GM23338 (cell line): Measurements from ENCODE around the gene WDR77. TPM values are rescaled to one million over a fixed set of nuclear protein-coding genes. Genes with fewer than 3 reads are reported as not detected.

Source experiments
- ATAC-seq: fragments of 200-7000 bp; cut with Tn5 transposase; 3 replicates; pipeline ENCODE4 v1.9.1; 2020
- DNase-seq: peaks from one replicate; pipeline ENCODE4 v3.0.0-alpha.2; 2015; ENCODE audit warnings: low spot score
- H2AFZ ChIP-seq: fragments of 200-600 bp; sonication (generic); 2 replicates; pipeline ENCODE4 v1.8.0; 2016; ENCODE audit warnings: antibody characterized with exemption, mild to moderate bottlenecking, moderate library complexity
- H3F3A ChIP-seq: fragments of 200-600 bp; sonication (generic); replicated peaks from 2 replicates; pipeline ENCODE4 v1.8.0; 2017; ENCODE audit warnings: antibody characterized with exemption, mixed run types, low read depth
- H3K27ac ChIP-seq: fragments of 200-600 bp; sonication (generic); 2 replicates; pipeline ENCODE4 v1.6.1; 2016; ENCODE audit warnings: low read depth
- H3K27me3 ChIP-seq: fragments of 200-600 bp; sonication (generic); 2 replicates; pipeline ENCODE4 v1.8.0; 2016; ENCODE audit warnings: mild to moderate bottlenecking, mixed run types, moderate library complexity; ENCODE audit not compliant: insufficient read depth
- H3K36me3 ChIP-seq: fragments of 200-600 bp; sonication (generic); 2 replicates; pipeline ENCODE4 v1.8.0; 2016; ENCODE audit warnings: mild to moderate bottlenecking; ENCODE audit not compliant: insufficient read depth
- H3K4me1 ChIP-seq: fragments of 200-600 bp; sonication (generic); 2 replicates; pipeline ENCODE4 v1.8.0; 2016; ENCODE audit warnings: mild to moderate bottlenecking, moderate library complexity; ENCODE audit not compliant: insufficient read depth
- H3K4me2 ChIP-seq: fragments of 200-600 bp; sonication (generic); 2 replicates; pipeline ENCODE4 v1.7.1; 2017; ENCODE audit warnings: mixed run types
- H3K4me3 ChIP-seq: fragments of 200-600 bp; sonication (generic); 2 replicates; pipeline ENCODE4 v1.6.1; 2016; ENCODE audit warnings: mixed run types
- H3K79me2 ChIP-seq: fragments of 200-600 bp; sonication (generic); replicated peaks from 2 replicates; pipeline ENCODE4 v1.8.0; 2017; ENCODE audit warnings: mild to moderate bottlenecking; ENCODE audit not compliant: insufficient read depth
- H3K9me2 ChIP-seq: fragments of 200-600 bp; sonication (generic); 2 replicates; pipeline ENCODE4 v1.8.0; 2017; ENCODE audit not compliant: insufficient read depth
- H4K20me1 ChIP-seq: fragments of 200-600 bp; sonication (generic); replicated peaks from 2 replicates; pipeline ENCODE4 v1.8.0; 2017; ENCODE audit warnings: mild to moderate bottlenecking; ENCODE audit not compliant: insufficient read depth
- H3K27ac Mint-ChIP-seq: 2 replicates; pipeline ENCODE4 v1.8.0; 2020; ENCODE audit warnings: inconsistent platforms, mild to moderate bottlenecking, moderate library complexity, mixed read lengths
- H3K27me3 Mint-ChIP-seq: 3 replicates; pipeline ENCODE4 v1.8.0; 2022; ENCODE audit warnings: low read depth, mild to moderate bottlenecking, moderate library complexity, mixed read lengths, inconsistent platforms; ENCODE audit not compliant: insufficient read depth, poor library complexity
- H3K36me3 Mint-ChIP-seq: 3 replicates; pipeline ENCODE4 v1.8.0; 2021; ENCODE audit warnings: low read depth, mild to moderate bottlenecking, inconsistent platforms, moderate library complexity, mixed read lengths
- H3K4me1 Mint-ChIP-seq: 3 replicates; pipeline ENCODE4 v1.8.0; 2020; ENCODE audit warnings: mild to moderate bottlenecking, inconsistent platforms, mixed read lengths
- H3K4me3 Mint-ChIP-seq: 3 replicates; pipeline ENCODE4 v1.8.0; 2021; ENCODE audit warnings: moderate library complexity, mild to moderate bottlenecking, inconsistent platforms, mixed read lengths
- H3K9me3 Mint-ChIP-seq: 3 replicates; pipeline ENCODE4 v1.8.0; 2020; ENCODE audit warnings: moderate library complexity, mild to moderate bottlenecking, inconsistent platforms, mixed read lengths
- CTCF ChIP-seq, 2 experiments: fragments of 200-600 bp in 1 of 2; sonication (generic) in 1 of 2; conservative IDR thresholded peaks; 2 replicates each; pipeline versions ENCODE4 v1.5.1 to v1.6.1; 2016 to 2017; ENCODE audit warnings: antibody characterized with exemption in 2 of 2, low read depth in 2 of 2, mild to moderate bottlenecking in 2 of 2, moderate library complexity in 1 of 2
- ETS1 ChIP-seq: IDR thresholded peaks from 2 replicates; pipeline ENCODE4 v1.6.1; 2016; ENCODE audit warnings: antibody characterized with exemption
- EZH2 ChIP-seq: fragments of 200-600 bp; sonication (generic); IDR thresholded peaks from one replicate; pipeline ENCODE4 v1.8.0; 2017; ENCODE audit warnings: antibody characterized with exemption, mild to moderate bottlenecking, low read depth; ENCODE audit not compliant: unreplicated experiment
- EZH2phosphoT487 ChIP-seq: fragments of 200-600 bp; sonication (generic); IDR thresholded peaks from one replicate; pipeline ENCODE4 v1.8.1; 2018; ENCODE audit warnings: antibody characterized with exemption; ENCODE audit not compliant: unreplicated experiment
- NANOG ChIP-seq: IDR thresholded peaks from 2 replicates; pipeline ENCODE4 v1.6.1; 2016; ENCODE audit warnings: antibody characterized with exemption, borderline replicate concordance
- POLR2AphosphoS5 ChIP-seq: IDR thresholded peaks from 2 replicates; pipeline ENCODE4 v1.6.1; 2016; ENCODE audit warnings: antibody characterized with exemption, low read depth
- REST ChIP-seq: IDR thresholded peaks from one replicate; pipeline ENCODE4 v1.6.1; 2018; ENCODE audit warnings: antibody characterized with exemption; ENCODE audit not compliant: unreplicated experiment
- STAT1 ChIP-seq: IDR thresholded peaks from one replicate; pipeline ENCODE4 v1.6.1; 2016; ENCODE audit warnings: antibody characterized with exemption; ENCODE audit not compliant: unreplicated experiment
- ZNF114 ChIP-seq: fragments of 250-450 bp; sonication (Bioruptor Pico); IDR thresholded peaks from 2 replicates; pipeline ENCODE4 v1.5.0; 2020; ENCODE audit warnings: mild to moderate bottlenecking, moderate library complexity
- ZNF331 ChIP-seq: fragments of 250-450 bp; sonication (Bioruptor Pico); IDR thresholded peaks from 2 replicates; pipeline ENCODE4 v1.5.0; 2020; ENCODE audit warnings: low read depth, mild to moderate bottlenecking, moderate library complexity
- ZNF462 ChIP-seq: fragments of 250-450 bp; sonication (Bioruptor Pico); IDR thresholded peaks from 2 replicates; pipeline ENCODE4 v1.5.0; 2020; ENCODE audit warnings: mild to moderate bottlenecking, moderate library complexity
- polyA plus RNA-seq: library from polyadenylated mRNA; unstranded; fragments of >200 nt; fragmentation: Nextera tagmentation; extraction: Ambion mirVana; gene quantifications from 2 replicates; pipeline ENCODE4 v1.2.1, GENCODE V29; 2016
- total RNA-seq: library from RNA; depleted of rRNA; stranded (reverse); fragments of >200 nt; shearing (Covaris generic); gene quantifications from 2 replicates; pipeline ENCODE4 v1.2.3, GENCODE V29; 2014

WDR77 gene
- total and polyA plus RNA-seq, 2 experiments from 2014 or later: 85.9 to 111 TPM

GRCh38 chr1:111486431-111486830, 37.4 kb upstream of the WDR77 start (continued):
- TF ChIP-seq NANOG (no peak), ZNF114 (no peak), ETS1 (no peak), ZNF331 (CRISPR knock-in tag) (no peak), EZH2 (no peak), POLR2AphosphoS5 (no peak)

GRCh38 chr1:111484391-111485026, 35.5 kb upstream of the WDR77 start:
- H3K4me3 Mint-ChIP-seq: no peak overlapping the region
- H3K27ac Mint-ChIP-seq: no peak overlapping the region
- Histone ChIP-seq H4K20me1 (no peaks in the 10 kb centered on the region), H3K27ac (no peak overlapping the region), H3K4me2 (no peak overlapping the region), H3K27me3 (no peaks in the 10 kb centered on the region), H3K4me1 (no peaks in the 10 kb centered on the region), H3K4me3 (no peak overlapping the region), H3K36me3 (no peaks in the 10 kb centered on the region), H2AFZ (no peak overlapping the region), H3K79me2 (no peaks in the 10 kb centered on the region), H3K9me2 (no peaks in the 10 kb centered on the region), H3F3A (no peaks in the 10 kb centered on the region)
- peaks cover 2% of the 10 kb centered on the region; the same call in 1 of the 3 replicates for H3K4me1 Mint-ChIP-seq
- H3K27me3 Mint-ChIP-seq: peaks cover 3% of the 10 kb centered on the region
- no peak for DNase-seq
- H3K36me3 Mint-ChIP-seq: no peaks in the 10 kb centered on the region
- H3K9me3 Mint-ChIP-seq: no peaks in the 10 kb centered on the region
- no peak for ATAC-seq
- TF ChIP-seq ZNF331 (CRISPR knock-in tag) (no peak), POLR2AphosphoS5 (no peak), ZNF462 (no peak), REST (no peak), STAT1 (no peak), EZH2phosphoT487 (no peak), ZNF114 (no peak), CTCF (conservative IDR thresholded peaks at IDR 0.05; ENCODE audit: low read depth in 2 of 2) (no peak), NANOG (no peak)
